IMR-90 (cell line): ENCODE data around the gene COL17A1. TPM values are rescaled to one million over a fixed set of nuclear protein-coding genes. Genes with fewer than 3 reads are reported as not detected.

Source experiments
- ATAC-seq: fragments of 200-7000 bp; cut with Tn5 transposase; 2 replicates; pipeline ENCODE4 v1.9.1; 2020; ENCODE audit warnings: low read depth, mild to moderate bottlenecking, moderate library complexity
- BruUV-seq: library from RNA; stranded (reverse); fragments of 400-500 nt; replicated peaks from 2 replicates; lab custom pipeline; 2021; lab: Mats Ljungman, UMichigan
- CTCF ChIA-PET: fragments of 300-600 bp; formaldehyde crosslinking; extraction: SDS; loops from one replicate; lab custom pipeline; 2021; ENCODE audit warnings: antibody characterized with exemption; lab: Yijun Ruan, JAX
- POLR2A ChIA-PET: fragments of 300-600 bp; sonication (Branson Sonifier 250); formaldehyde crosslinking; loops from one replicate; lab custom pipeline; 2022; ENCODE audit warnings: antibody characterized with exemption; ENCODE audit not compliant: unreplicated experiment; lab: Charles Lee
- DNase-seq: peaks from one replicate; pipeline ENCODE4 v3.0.0; 2013
- H2AFZ ChIP-seq: replicated peaks from 2 replicates; pipeline ENCODE3; 2013; ENCODE audit warnings: low read length, mild to moderate bottlenecking; ENCODE audit not compliant: poor library complexity
- H2AK5ac ChIP-seq: 2 replicates; pipeline ENCODE4 v1.6.1; 2013; ENCODE audit warnings: low read depth, low read length, inconsistent platforms
- H2AK9ac ChIP-seq: replicated peaks from 2 replicates; pipeline ENCODE3; 2013; ENCODE audit warnings: mild to moderate bottlenecking, low read depth, low read length, moderate library complexity; ENCODE audit not compliant: poor library complexity
- H2BK120ac ChIP-seq: 2 replicates; pipeline ENCODE4 v1.6.1; 2013; ENCODE audit warnings: low read depth, low read length, inconsistent platforms
- H2BK15ac ChIP-seq: 3 replicates; pipeline ENCODE4 v1.6.1; 2013; ENCODE audit warnings: low read depth, low read length, inconsistent platforms
- H2BK20ac ChIP-seq: 2 replicates; pipeline ENCODE4 v1.6.1; 2013; ENCODE audit warnings: low read depth, mild to moderate bottlenecking, inconsistent platforms, low read length, moderate library complexity
- H2BK5ac ChIP-seq: 2 replicates; pipeline ENCODE4 v1.6.1; 2013; ENCODE audit warnings: mild to moderate bottlenecking, low read depth, low read length, inconsistent platforms; ENCODE audit not compliant: poor library complexity, severe bottlenecking
- H3K14ac ChIP-seq: replicated peaks from 2 replicates; pipeline ENCODE4 v1.6.1; 2013; ENCODE audit warnings: low read depth, low read length, inconsistent platforms
- H3K18ac ChIP-seq: 2 replicates; pipeline ENCODE4 v1.6.1; 2013; ENCODE audit warnings: low read depth, low read length, control low read depth
- H3K23ac ChIP-seq: 2 replicates; pipeline ENCODE4 v1.6.1; 2013; ENCODE audit warnings: low read depth, low read length, inconsistent platforms
- H3K27ac ChIP-seq: 2 replicates; pipeline ENCODE4 v1.5.1; 2013; ENCODE audit warnings: mild to moderate bottlenecking, control low read depth, low read length; ENCODE audit not compliant: insufficient read depth
- H3K27me3 ChIP-seq: 2 replicates; pipeline ENCODE4 v1.6.1; 2013; ENCODE audit warnings: low read length; ENCODE audit not compliant: control insufficient read depth, insufficient read depth
- H3K36me3 ChIP-seq: 2 replicates; pipeline ENCODE4 v1.6.1; 2013; ENCODE audit warnings: low read length, mixed read lengths; ENCODE audit not compliant: control insufficient read depth, insufficient read depth
- H3K4ac ChIP-seq: 2 replicates; pipeline ENCODE4 v1.6.1; 2013; ENCODE audit warnings: low read depth, low read length, inconsistent platforms
- H3K4me1 ChIP-seq: 2 replicates; pipeline ENCODE4 v1.6.1; 2013; ENCODE audit warnings: low read length, mixed read lengths; ENCODE audit not compliant: control insufficient read depth, insufficient read depth
- H3K4me2 ChIP-seq: 2 replicates; pipeline ENCODE4 v1.6.1; 2013; ENCODE audit warnings: low read depth, mild to moderate bottlenecking, control low read depth, low read length, moderate library complexity
- H3K4me3 ChIP-seq: 2 replicates; pipeline ENCODE4 v1.5.1; 2013; ENCODE audit warnings: low read depth, mild to moderate bottlenecking, control low read depth, low read length, moderate library complexity; ENCODE audit not compliant: insufficient read depth
- H3K56ac ChIP-seq: 2 replicates; pipeline ENCODE4 v1.6.1; 2013; ENCODE audit warnings: low read length, inconsistent platforms; ENCODE audit not compliant: insufficient read depth; ENCODE audit errors: extremely low read depth
- H3K79me1 ChIP-seq, 2 experiments: 2 replicates each; pipeline ENCODE4 v1.6.1; 2013; ENCODE audit warnings: low read length in 2 of 2, inconsistent platforms in 1 of 2, low read depth in 1 of 2
- H3K9ac ChIP-seq: 2 replicates; pipeline ENCODE4 v1.6.1; 2013; ENCODE audit warnings: low read depth, low read length, control low read depth
- H3K9me1 ChIP-seq: 2 replicates; pipeline ENCODE4 v1.6.1; 2013; ENCODE audit warnings: low read length, inconsistent platforms; ENCODE audit not compliant: insufficient read depth
- H3K9me3 ChIP-seq: 2 replicates; pipeline ENCODE4 v1.6.1; 2013; ENCODE audit warnings: low read length; ENCODE audit not compliant: control insufficient read depth, insufficient read depth
- H4K20me1 ChIP-seq: 2 replicates; pipeline ENCODE4 v1.6.1; 2013; ENCODE audit warnings: low read length, inconsistent platforms; ENCODE audit not compliant: insufficient read depth
- H4K5ac ChIP-seq: 2 replicates; pipeline ENCODE4 v1.6.1; 2013; ENCODE audit warnings: mild to moderate bottlenecking, low read depth, low read length, control low read depth
- H4K8ac ChIP-seq, 2 experiments: 2 replicates each; pipeline ENCODE4 v1.6.1; 2013; ENCODE audit warnings: low read depth in 2 of 2, low read length in 2 of 2, control low read depth in 1 of 2, inconsistent platforms in 1 of 2
- H4K91ac ChIP-seq: 2 replicates; pipeline ENCODE4 v1.6.1; 2013; ENCODE audit warnings: low read depth, low read length, inconsistent platforms; ENCODE audit not compliant: insufficient read depth
- MAZ ChIP-seq: IDR thresholded peaks from 2 replicates; pipeline ENCODE4 v1.6.1; 2012; ENCODE audit warnings: low read depth, mild to moderate bottlenecking, low read length, improper control_type of control experiment, moderate library complexity, borderline replicate concordance
- WGBS, 2 experiments: methylation state at CpG; one replicate each; pipeline versions ENCODE4 v1.1.5 to v1.1.7; 2013; ENCODE audit warnings: missing lambda C conversion rate in 2 of 2; ENCODE audit not compliant: insufficient read length in 1 of 2; ENCODE audit errors: extremely low coverage in 2 of 2; 5-methylcytosine and 5-hydroxymethylcytosine counted together
- dilution Hi-C: fragments of 300-500 bp; cut with HindIII; formaldehyde crosslinking; loops from one replicate; pipeline ENCODE4 v1.14.3; 2018; ENCODE audit warnings: low sequenced_read_pairs; ENCODE audit not compliant: unreplicated experiment
- in situ Hi-C: fragments of 300-500 bp; cut with MboI; formaldehyde crosslinking; loops from 3 replicates; pipeline ENCODE4 v1.14.3; 2019; ENCODE audit warnings: low sequenced_read_pairs, inconsistent platforms, mixed read lengths
- intact Hi-C: fragments of 100-400 bp; cut with micrococcal nuclease; formaldehyde crosslinking; loops from 2 replicates; pipeline ENCODE4 v1.10.0; 2022
- polyA plus RNA-seq, 3 experiments: library from polyadenylated mRNA; depleted of rRNA; stranded (reverse); fragments of >200 nt; gene quantifications; 2 replicates each; pipeline ENCODE4 v1.2.3, GENCODE V29; 2012; ENCODE audit warnings: low replicate concordance in 1 of 3
- total RNA-seq: library from RNA; depleted of rRNA; stranded (reverse); fragments of >200 nt; gene quantifications from 2 replicates; pipeline ENCODE4 v1.2.3, GENCODE V29; 2012

Gene COL17A1
- total and polyA plus RNA-seq, 2 of the 4 experiments (the other 2 are of a cell fraction), result 0.14 to 0.18 TPM

DNA sequence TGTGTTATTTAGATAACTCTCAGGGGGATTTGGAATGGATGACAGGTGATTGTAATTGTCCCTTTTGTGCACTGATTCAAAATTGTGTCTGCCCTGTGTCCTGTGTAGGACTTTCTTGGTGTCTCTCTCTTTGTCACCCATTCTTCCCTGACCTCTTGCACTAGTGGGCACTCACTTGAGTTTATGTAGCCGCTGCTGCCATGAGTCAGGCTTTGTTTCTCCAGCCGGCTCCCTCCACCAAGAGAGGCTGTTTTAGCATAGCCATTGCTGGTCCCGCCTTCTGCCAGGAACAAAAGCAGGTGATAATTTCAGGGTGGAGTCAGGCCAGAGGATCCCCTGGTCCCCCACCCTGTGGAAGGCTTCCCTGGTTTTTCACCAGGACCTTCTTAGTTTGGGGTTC, 8.4 kb downstream of the COL17A1 start:
- H4K91ac ChIP-seq, result no peak overlapping the region
- H3K14ac ChIP-seq, result no peak overlapping the region
- no peaks in the 10 kb centered on the region for H3K4me1 ChIP-seq
- DNase-seq, result no peak
- H2BK15ac ChIP-seq, result no peak overlapping the region
- intact Hi-C loops (no loop called here), in situ Hi-C loops (no loop called here), dilution Hi-C loops (no loop called here)
- no peak overlapping the region for H2BK5ac ChIP-seq
- H3K18ac ChIP-seq, result no peak overlapping the region
- no peak overlapping the region for H2BK20ac ChIP-seq
- H2BK120ac ChIP-seq, result no peak overlapping the region
- H4K5ac ChIP-seq, result no peak overlapping the region
- H3K27ac ChIP-seq, result no peak overlapping the region
- no peak overlapping the region for H3K4ac ChIP-seq
- no CpG with 5 or more reads among the region's 3 CpGs for whole genome bisulfite sequencing, 2 experiments
- ChIA-PET POLR2A (no interaction called here), CTCF (interaction anchor here (0.5 kb wide), 1 partner anchor 38 kb away, joined by 6 read pairs; no protein-coding TSS in a partner anchor)
- no peak overlapping the region for H3K23ac ChIP-seq
- no peak for ATAC-seq
- no peak overlapping the region for H2AFZ ChIP-seq
- no peaks in the 10 kb centered on the region for H4K20me1 ChIP-seq
- no peak for TF ChIP-seq MAZ
- H3K27me3 ChIP-seq, result peaks cover 56% of the 10 kb centered on the region
- no peak overlapping the region for H4K8ac ChIP-seq
- no peaks in the 10 kb centered on the region for H3K9me3 ChIP-seq
- H3K56ac ChIP-seq, result no peak overlapping the region
- no peak overlapping the region for H2AK9ac ChIP-seq
- BruUV-seq, result no TSS peak
- H3K9me1 ChIP-seq, result no peaks in the 10 kb centered on the region
- H3K9ac ChIP-seq, result no peak overlapping the region
- no peak overlapping the region for H2AK5ac ChIP-seq
- no peak overlapping the region for H3K4me2 ChIP-seq
- no peaks in the 10 kb centered on the region for H3K79me1 ChIP-seq
- no peaks in the 10 kb centered on the region for H3K36me3 ChIP-seq
- no peak overlapping the region for H3K4me3 ChIP-seq
